ENCODE measurements around the gene MROH7.

MROH7 gene

DNA sequence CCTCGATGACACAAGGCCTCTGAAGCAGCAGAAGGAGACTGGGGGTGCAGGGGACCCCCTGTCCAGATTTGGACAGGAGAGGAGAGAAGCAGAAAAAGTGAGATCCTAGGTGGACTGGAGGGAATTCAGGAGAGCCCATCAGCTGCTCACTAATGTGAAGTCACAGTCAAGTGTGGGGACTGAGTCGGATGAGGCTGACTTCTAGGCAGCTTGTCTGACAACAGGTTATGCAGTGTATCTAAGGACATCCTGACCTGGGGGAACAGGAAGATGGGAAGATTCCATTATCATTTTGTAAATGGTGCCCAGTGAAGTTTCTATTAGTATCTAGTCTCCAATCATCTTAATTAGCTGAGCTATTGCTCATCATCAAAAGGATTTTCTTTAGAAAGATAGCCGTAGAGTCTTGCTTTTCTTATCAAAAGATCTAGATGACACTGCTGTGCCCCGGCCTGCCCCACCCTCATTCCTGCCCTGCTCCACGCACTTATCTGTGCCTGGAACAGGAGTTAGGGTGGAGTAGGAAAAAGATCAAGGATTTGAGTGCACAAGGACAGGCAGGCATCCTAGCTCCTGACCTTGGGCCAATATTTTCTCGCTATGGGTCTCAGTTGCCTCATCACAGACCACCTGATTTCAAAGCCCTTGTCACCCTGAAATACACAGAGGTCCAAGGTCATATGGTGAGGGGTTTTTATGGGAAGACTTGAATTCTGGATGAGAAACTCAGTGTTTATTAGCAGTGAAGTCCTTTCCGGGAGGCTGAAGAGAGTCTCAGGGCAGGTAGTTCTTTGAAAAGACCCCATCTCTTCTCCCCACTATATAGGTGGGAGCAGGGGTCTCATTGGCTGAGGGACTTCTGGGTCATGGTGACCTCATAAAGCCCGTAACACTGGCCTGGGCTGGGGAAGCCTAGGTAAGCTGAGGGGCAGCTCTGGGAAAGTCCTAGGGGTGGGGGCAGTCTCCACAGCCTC, at the start of gene MROH7:
Gene MROH7, plus strand, starts transcription at position 924 of the 974 bp plus-strand sequence. CDS start 11,141 bp downstream, outside the sequence.
- TF ChIP-seq, protein P1, sequence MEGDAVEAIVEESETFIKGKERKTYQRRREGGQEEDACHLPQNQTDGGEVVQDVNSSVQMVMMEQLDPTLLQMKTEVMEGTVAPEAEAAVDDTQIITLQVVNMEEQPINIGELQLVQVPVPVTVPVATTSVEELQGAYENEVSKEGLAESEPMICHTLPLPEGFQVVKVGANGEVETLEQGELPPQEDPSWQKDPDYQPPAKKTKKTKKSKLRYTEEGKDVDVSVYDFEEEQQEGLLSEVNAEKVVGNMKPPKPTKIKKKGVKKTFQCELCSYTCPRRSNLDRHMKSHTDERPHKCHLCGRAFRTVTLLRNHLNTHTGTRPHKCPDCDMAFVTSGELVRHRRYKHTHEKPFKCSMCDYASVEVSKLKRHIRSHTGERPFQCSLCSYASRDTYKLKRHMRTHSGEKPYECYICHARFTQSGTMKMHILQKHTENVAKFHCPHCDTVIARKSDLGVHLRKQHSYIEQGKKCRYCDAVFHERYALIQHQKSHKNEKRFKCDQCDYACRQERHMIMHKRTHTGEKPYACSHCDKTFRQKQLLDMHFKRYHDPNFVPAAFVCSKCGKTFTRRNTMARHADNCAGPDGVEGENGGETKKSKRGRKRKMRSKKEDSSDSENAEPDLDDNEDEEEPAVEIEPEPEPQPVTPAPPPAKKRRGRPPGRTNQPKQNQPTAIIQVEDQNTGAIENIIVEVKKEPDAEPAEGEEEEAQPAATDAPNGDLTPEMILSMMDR (IDR thresholded peaks at IDR 0.05): no peak

DNA sequence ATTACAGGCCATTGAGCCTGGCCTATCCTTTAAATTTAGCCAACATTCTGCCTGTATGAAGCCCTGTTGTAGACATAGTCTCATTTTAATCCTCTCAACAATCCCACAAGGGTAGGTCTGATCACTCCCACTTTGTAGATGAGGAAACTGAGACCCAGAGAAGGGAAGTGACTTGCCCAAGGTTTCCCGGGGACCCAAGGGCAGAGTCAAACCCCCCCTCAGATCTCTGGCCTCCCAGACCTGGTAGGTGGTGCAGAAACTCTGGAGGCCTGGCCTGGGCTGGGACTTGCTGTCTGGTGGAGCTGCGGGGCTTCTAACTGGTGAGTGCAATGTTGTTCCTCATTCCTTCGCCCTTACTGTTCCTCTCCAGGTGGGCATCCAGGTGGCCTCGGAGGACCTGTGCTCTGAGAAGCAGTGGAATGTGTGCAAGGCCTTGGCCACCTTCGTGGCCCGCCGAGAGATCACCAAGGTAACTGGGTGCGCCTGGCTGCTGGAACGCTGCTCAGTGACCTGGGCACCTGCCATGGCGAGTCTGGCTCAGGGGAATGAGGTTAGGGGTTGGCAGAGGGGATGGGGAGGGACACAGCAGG, 47.9 kb upstream of the MROH7 start:
- TF ChIP-seq, protein P1 (IDR thresholded peaks at IDR 0.05): no peak

DNA sequence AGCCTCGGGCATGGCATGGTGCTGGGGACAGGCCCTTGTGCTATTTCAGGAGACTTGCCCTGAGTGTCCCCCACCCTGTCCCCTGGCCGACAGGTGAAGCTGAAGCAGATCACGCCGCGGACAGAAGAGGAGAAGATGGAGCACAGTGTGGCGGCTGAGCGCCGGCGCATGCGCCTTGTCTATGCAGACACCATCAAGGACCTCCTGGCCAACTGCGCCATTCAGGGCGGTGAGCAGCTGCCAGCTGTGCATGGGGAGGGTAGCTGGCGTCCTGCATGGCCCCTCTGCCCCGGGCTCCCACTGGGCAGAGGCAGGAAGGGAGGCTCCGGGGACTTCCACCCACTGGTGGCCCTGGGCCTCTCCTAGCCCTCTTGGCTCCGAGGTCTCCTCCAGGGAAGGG, 47.1 kb upstream of the MROH7 start:
- TF ChIP-seq, protein P1 (IDR thresholded peaks at IDR 0.05): no peak

DNA sequence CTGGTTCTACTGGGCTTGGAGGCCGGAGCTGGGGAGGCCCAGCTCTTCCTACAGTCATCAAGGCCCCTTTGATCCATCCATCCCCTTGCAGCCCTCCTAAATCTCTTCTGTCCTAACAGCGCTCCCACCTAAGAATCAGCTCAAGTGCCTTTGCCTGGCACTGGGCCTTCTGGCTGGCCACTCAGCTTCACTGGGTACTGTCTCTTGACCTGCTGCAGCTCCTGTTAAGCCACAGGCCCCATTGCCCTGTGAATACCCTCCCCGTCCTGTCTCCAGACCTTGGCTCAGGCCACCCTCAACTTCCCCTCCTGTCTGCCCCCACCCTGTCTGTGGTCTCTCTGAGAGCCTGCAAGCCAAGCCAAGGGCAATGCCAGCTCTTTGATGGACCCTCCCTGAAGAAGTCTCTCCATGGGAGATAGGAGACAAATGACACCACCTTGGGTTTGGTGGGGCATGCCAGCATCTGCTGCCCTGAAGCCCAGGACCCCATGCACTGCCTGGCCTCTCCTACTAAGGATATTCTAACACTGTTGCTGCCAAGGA, 45.6 kb upstream of the MROH7 start:
- TF ChIP-seq, protein P1 (IDR thresholded peaks at IDR 0.05): no peak

DNA sequence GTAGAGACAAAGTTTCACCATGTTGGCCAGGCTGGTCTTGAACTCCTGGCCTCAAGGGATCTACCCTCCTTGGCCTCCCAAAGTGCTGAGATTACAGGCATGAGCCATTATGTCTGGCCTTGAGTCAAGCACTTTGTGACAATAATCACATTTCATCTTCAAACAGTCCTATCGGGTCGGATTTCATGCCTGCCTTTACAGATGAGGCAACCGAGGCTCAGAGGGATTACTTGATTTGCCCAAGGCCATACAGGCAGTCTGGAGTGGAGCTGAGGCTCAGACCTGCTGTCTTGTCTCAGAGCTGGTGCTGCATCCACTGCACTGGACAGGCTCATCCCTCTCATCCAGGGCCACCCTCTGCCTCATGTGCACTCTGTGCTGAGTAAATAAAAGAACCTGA, 44.8 kb upstream of the MROH7 start:
- TF ChIP-seq, protein P1 (IDR thresholded peaks at IDR 0.05): no peak

DNA sequence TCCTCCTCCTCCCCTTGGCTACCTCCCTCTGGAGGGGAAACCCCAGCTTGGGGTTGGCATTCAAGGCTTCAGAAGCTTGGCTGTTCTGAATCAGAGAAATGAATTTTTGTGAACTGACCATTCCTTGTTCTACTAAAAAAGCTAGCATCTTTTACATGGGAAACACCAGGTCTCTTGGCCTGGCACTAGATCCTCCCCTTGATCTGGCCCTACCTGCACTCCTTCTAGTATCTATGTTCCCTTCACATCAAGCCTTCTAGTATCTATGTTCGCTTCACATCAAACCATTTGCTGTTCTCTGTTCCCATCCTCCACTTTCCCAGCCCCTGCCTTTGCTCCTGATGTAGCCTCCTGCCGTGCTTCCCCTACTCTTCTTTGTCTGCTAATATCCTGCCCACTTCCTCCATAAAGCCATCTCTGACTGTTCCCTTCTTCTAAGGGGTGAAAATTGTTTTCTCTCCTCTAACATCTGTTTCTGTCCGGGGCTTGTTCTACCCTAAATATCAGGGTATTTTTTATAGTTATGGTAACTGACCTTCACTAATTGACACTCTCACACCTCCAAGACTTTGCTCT, 44.0 kb upstream of the MROH7 start:
- TF ChIP-seq, protein P1 (IDR thresholded peaks at IDR 0.05): no peak

DNA sequence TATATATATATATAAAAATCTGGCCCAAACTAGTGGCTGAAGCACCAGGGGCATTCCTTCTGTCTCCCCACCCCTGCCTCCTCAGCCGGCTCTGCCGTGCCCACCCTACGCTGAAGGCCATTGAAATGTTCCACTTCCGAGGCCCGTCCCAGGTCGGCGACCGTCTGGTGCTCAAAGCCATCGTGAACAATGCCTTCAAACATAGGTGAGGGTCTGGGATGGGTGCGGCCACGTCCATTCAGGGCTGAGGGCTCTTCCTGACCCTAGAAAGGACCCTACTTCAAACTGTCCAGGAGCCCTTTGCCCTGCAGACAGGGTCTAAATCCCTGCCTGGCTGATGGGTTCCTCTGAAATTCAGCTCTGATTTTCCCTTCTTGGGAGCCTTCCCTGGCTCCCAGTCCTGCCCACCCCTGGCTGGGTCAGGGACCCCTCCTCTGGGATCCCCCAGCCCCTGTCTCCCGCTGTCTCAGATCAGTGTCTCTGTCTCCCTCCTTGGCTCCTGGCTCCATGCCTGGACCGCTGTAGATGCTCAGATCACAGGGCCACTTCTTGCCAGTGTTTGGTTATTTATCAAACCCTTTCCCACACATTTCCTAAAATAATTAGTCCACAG, 42.3 kb upstream of the MROH7 start:
- TF ChIP-seq, protein P1 (IDR thresholded peaks at IDR 0.05): no peak
